OCI-LY1 (cell line): ENCODE measurements around the gene ZEB1.

Source experiments
- H2AFZ ChIP-seq: fragments of 200-600 bp; sonication (generic), shearing (Covaris generic); 2 replicates; pipeline ENCODE4 v1.6.0; 2014; ENCODE audit warnings: antibody characterized with exemption, mild to moderate bottlenecking, low read length
- H3F3A ChIP-seq: fragments of 200-600 bp; sonication (generic), shearing (Covaris generic); 2 replicates; pipeline ENCODE4 v1.6.0; 2014; ENCODE audit warnings: mild to moderate bottlenecking, antibody characterized with exemption, low read length, moderate library complexity; ENCODE audit not compliant: insufficient read depth
- H3K27ac ChIP-seq: fragments of 200-600 bp; sonication (generic); 2 replicates; pipeline ENCODE4 v1.5.1; 2014; ENCODE audit warnings: low read length, mixed run types, mild to moderate bottlenecking, low read depth; ENCODE audit not compliant: poor library complexity, severe bottlenecking
- H3K27me3 ChIP-seq: fragments of 200-600 bp; sonication (generic); 2 replicates; pipeline ENCODE4 v1.6.0; 2014; ENCODE audit warnings: antibody characterized with exemption, mild to moderate bottlenecking, low read length, moderate library complexity; ENCODE audit not compliant: insufficient read depth
- H3K36me3 ChIP-seq: fragments of 200-600 bp; sonication (generic); 2 replicates; pipeline ENCODE4 v1.6.1; 2014; ENCODE audit warnings: mild to moderate bottlenecking, antibody characterized with exemption, low read length, moderate library complexity, mixed read lengths; ENCODE audit not compliant: insufficient read depth
- H3K4me1 ChIP-seq: fragments of 200-600 bp; sonication (generic); 2 replicates; pipeline ENCODE4 v1.5.1; 2014; ENCODE audit warnings: mild to moderate bottlenecking, low read length, moderate library complexity; ENCODE audit not compliant: insufficient read depth, severe bottlenecking
- H3K4me2 ChIP-seq: fragments of 200-600 bp; sonication (generic), shearing (Covaris generic); 2 replicates; pipeline ENCODE4 v1.6.1; 2014; ENCODE audit warnings: low read length
- H3K4me3 ChIP-seq: fragments of 200-600 bp; sonication (generic); 2 replicates; pipeline ENCODE4 v1.5.1; 2014; ENCODE audit warnings: low read length, low read depth, mild to moderate bottlenecking, mixed read lengths; ENCODE audit not compliant: poor library complexity, severe bottlenecking
- H3K79me2 ChIP-seq: fragments of 200-600 bp; shearing (Covaris generic); 2 replicates; pipeline ENCODE4 v1.6.1; 2016; ENCODE audit warnings: mixed run types, low read length, mixed read lengths; ENCODE audit not compliant: insufficient read depth
- H3K9ac ChIP-seq: fragments of 200-600 bp; sonication (generic), shearing (Covaris generic); 2 replicates; pipeline ENCODE4 v1.6.1; 2014; ENCODE audit warnings: mild to moderate bottlenecking, low read length, mixed read lengths
- H3K9me2 ChIP-seq: fragments of 200-600 bp; sonication (generic), shearing (Covaris generic); 2 replicates; pipeline ENCODE4 v1.6.1; 2014; ENCODE audit warnings: low read depth, mild to moderate bottlenecking, low read length, mixed read lengths
- H3K9me3 ChIP-seq: fragments of 200-600 bp; shearing (Covaris generic); 2 replicates; pipeline ENCODE4 v1.6.1; 2014; ENCODE audit warnings: low read length, mixed read lengths
- H4K20me1 ChIP-seq: fragments of 200-600 bp; sonication (generic), shearing (Covaris generic); 2 replicates; pipeline ENCODE4 v1.6.0; 2016; ENCODE audit warnings: mild to moderate bottlenecking, low read length; ENCODE audit not compliant: insufficient read depth
- CTCF ChIP-seq: fragments of 200-600 bp; sonication (generic), shearing (Covaris generic); IDR thresholded peaks from 2 replicates; pipeline ENCODE4 v1.5.1; 2017; ENCODE audit warnings: mild to moderate bottlenecking, antibody characterized with exemption, low read length, moderate library complexity, mixed read lengths
- EZH2 ChIP-seq: fragments of 200-600 bp; sonication (generic), shearing (Covaris generic); IDR thresholded peaks from 2 replicates; pipeline ENCODE4 v1.8.0; 2017; ENCODE audit warnings: borderline replicate concordance, mixed run types, mild to moderate bottlenecking, antibody characterized with exemption, low read length, moderate library complexity, mixed read lengths

ZEB1 gene

GRCh38 chr10:31456468-31456867 is 137.5 kb downstream of the ZEB1 start:
- peaks cover under 1% of the 10 kb centered on the region; the same call in 1 of the 2 replicates for H3K9me3 ChIP-seq
- no peaks in the 10 kb centered on the region for H3F3A ChIP-seq
- H3K4me1 ChIP-seq = no peaks in the 10 kb centered on the region
- no peaks in the 10 kb centered on the region for H3K9me2 ChIP-seq
- no peak overlapping the region for H3K4me2 ChIP-seq
- no peak overlapping the region for H2AFZ ChIP-seq
- H3K4me3 ChIP-seq = no peak overlapping the region
- H3K27me3 ChIP-seq = no peaks in the 10 kb centered on the region
- no peaks in the 10 kb centered on the region for H4K20me1 ChIP-seq
- peaks cover 7% of the 10 kb centered on the region for H3K36me3 ChIP-seq
- H3K9ac ChIP-seq = no peak overlapping the region
- H3K27ac ChIP-seq = no peak overlapping the region
- TF ChIP-seq EZH2 (no peak), CTCF (no peak)
- H3K79me2 ChIP-seq = peaks cover 12% of the 10 kb centered on the region

GRCh38 chr10:31457858-31458257 is 138.8 kb downstream of the ZEB1 start:
- TF ChIP-seq CTCF = no peak
- Histone ChIP-seq H3K4me2 (no peak overlapping the region), H3K27me3 (no peaks in the 10 kb centered on the region), H3K79me2 (peaks cover 10% of the 10 kb centered on the region), H3K9ac (no peak overlapping the region), H3K27ac (no peak overlapping the region), H2AFZ (no peak overlapping the region), H3F3A (no peaks in the 10 kb centered on the region), H3K9me2 (no peaks in the 10 kb centered on the region), H3K36me3 (peaks cover 18% of the 10 kb centered on the region), H3K9me3 (no peaks in the 10 kb centered on the region), H4K20me1 (no peaks in the 10 kb centered on the region), H3K4me3 (no peak overlapping the region), H3K4me1 (no peaks in the 10 kb centered on the region)

GRCh38 chr10:31458974-31459373 is 140.0 kb downstream of the ZEB1 start:
- H3K9ac ChIP-seq = no peak overlapping the region
- no peaks in the 10 kb centered on the region for H4K20me1 ChIP-seq
- H3K27me3 ChIP-seq = no peaks in the 10 kb centered on the region

More at GRCh38 chr10:31458974-31459373, 140.0 kb downstream of the ZEB1 start:
- H3K9me2 ChIP-seq = no peaks in the 10 kb centered on the region
- no peak for TF ChIP-seq EZH2
- no peak for TF ChIP-seq CTCF
- H3K79me2 ChIP-seq = peaks cover 10% of the 10 kb centered on the region
- H3K36me3 ChIP-seq = peaks cover 29% of the 10 kb centered on the region
- H3K4me3 ChIP-seq = no peak overlapping the region
- no peaks in the 10 kb centered on the region for H3K4me1 ChIP-seq
- no peaks in the 10 kb centered on the region for H3F3A ChIP-seq
- H3K4me2 ChIP-seq = no peak overlapping the region
- peaks cover 4% of the 10 kb centered on the region; the same call in 1 of the 2 replicates for H3K9me3 ChIP-seq
- H2AFZ ChIP-seq = no peak overlapping the region
- no peak overlapping the region for H3K27ac ChIP-seq
